A549 (cell line): Measurements from ENCODE around the gene SCNN1B. TPM values are rescaled to one million over a fixed set of nuclear protein-coding genes. Genes with fewer than 3 reads are reported as not detected.
"Not testable (repeated sequence)": the region's sequence is repeated elsewhere in the genome, so short reads cannot be mapped to it uniquely, and the experiment has no call there.

Source experiments
- ATAC-seq, 2 experiments: fragments of 200-7000 bp in 1 of 2; fragments of >200 bp in 1 of 2; cut with Nextera tagmentation in 1 of 2; cut with Tn5 transposase in 1 of 2; 3 replicates each; pipeline versions ENCODE4 v1.8.0 to v1.9.1; 2018 to 2020; ENCODE audit warnings: mild to moderate bottlenecking in 1 of 2, moderate library complexity in 1 of 2
- CTCF ChIA-PET: fragments of 300-600 bp; sonication (Branson Sonifier 250); formaldehyde crosslinking; extraction: SDS; loops from one replicate; lab custom pipeline; 2021; ENCODE audit warnings: antibody characterized with exemption, inconsistent platforms; lab: Yijun Ruan, JAX
- POLR2A ChIA-PET: fragments of 350-600 bp; formaldehyde crosslinking; extraction: SDS; loops from one replicate; lab custom pipeline; 2021; ENCODE audit warnings: antibody characterized with exemption, inconsistent platforms; lab: Yijun Ruan, JAX
- DNase-seq, 2 experiments: peaks; one replicate each; pipeline versions ENCODE4 v3.0.0 to v3.0.0-alpha.2; 2011 to 2016; ENCODE audit warnings: low read depth in 1 of 2, low spot score in 1 of 2
- FAIRE-seq: peaks from 2 replicates; lab custom pipeline; 2011; peaks lifted over from hg19 to GRCh38; lab: Jason Lieb, UNC
- H3K27ac ChIP-seq, 2 experiments: fragments of >200 bp; sonication (Bioruptor Twin); formaldehyde crosslinking; 3 replicates each; pipeline ENCODE4 v1.5.1; 2016 to 2017
- H3K4me1 ChIP-seq: fragments of >200 bp; sonication (Bioruptor Twin); formaldehyde crosslinking; 3 replicates; pipeline ENCODE4 v1.6.1; 2016
- H3K4me2 ChIP-seq: fragments of >200 bp; sonication (Bioruptor Twin); formaldehyde crosslinking; 3 replicates; pipeline ENCODE4 v1.6.1; 2016
- H3K4me3 ChIP-seq: fragments of >200 bp; sonication (Bioruptor Twin); formaldehyde crosslinking; 3 replicates; pipeline ENCODE4 v1.5.1; 2016
- H3K9me3 ChIP-seq: fragments of >200 bp; sonication (Bioruptor Twin); formaldehyde crosslinking; 3 replicates; pipeline ENCODE4 v1.6.1; 2016
- CHD2 ChIP-seq: fragments of 150-350 bp; IDR thresholded peaks from 2 replicates; pipeline ENCODE4 v1.6.1; 2014; ENCODE audit warnings: low read length; ENCODE audit not compliant: partially characterized antibody
- CHD4 ChIP-seq: fragments of 200-600 bp; sonication (generic); IDR thresholded peaks from 2 replicates; pipeline ENCODE4 v1.6.1; 2016; ENCODE audit warnings: antibody characterized with exemption, mild to moderate bottlenecking, borderline replicate concordance
- FOXS1 ChIP-seq: fragments of 250-450 bp; sonication (Bioruptor Pico); IDR thresholded peaks from 2 replicates; pipeline ENCODE4 v1.5.0; 2020; ENCODE audit warnings: mild to moderate bottlenecking, moderate library complexity
- HDAC2 ChIP-seq: fragments of 200-600 bp; sonication (generic); IDR thresholded peaks from 2 replicates; pipeline ENCODE4 v1.6.1; 2016
- HEYL ChIP-seq: fragments of 250-450 bp; sonication (Bioruptor Pico); IDR thresholded peaks from 2 replicates; pipeline ENCODE4 v1.8.0; 2021; ENCODE audit warnings: mild to moderate bottlenecking, moderate library complexity
- HMGXB4 ChIP-seq: fragments of 250-450 bp; sonication (Bioruptor Pico); IDR thresholded peaks from 2 replicates; pipeline ENCODE4 v1.5.0; 2021; ENCODE audit warnings: mild to moderate bottlenecking, moderate library complexity, borderline replicate concordance
- JUN ChIP-seq, 2 experiments: fragments of >200 bp; sonication (Bioruptor Twin); formaldehyde crosslinking; IDR thresholded peaks; 2 replicates in 1 of 2; 3 replicates in 1 of 2; pipeline ENCODE4 v1.6.1; 2016 to 2017
- MYC ChIP-seq: IDR thresholded peaks from 2 replicates; pipeline ENCODE4 v1.6.1; 2012; ENCODE audit warnings: mild to moderate bottlenecking, inconsistent platforms, low read length, improper control_type of control experiment, borderline replicate concordance
- NPAS2 ChIP-seq: fragments of 250-450 bp; sonication (Bioruptor Pico); IDR thresholded peaks from 2 replicates; pipeline ENCODE4 v1.8.0; 2022; ENCODE audit warnings: mild to moderate bottlenecking, moderate library complexity, borderline replicate concordance
- NR3C1 ChIP-seq: fragments of >200 bp; sonication (Bioruptor Twin); formaldehyde crosslinking; IDR thresholded peaks from 3 replicates; pipeline ENCODE4 v1.6.1; 2017
- PBX3 ChIP-seq: IDR thresholded peaks from 2 replicates; pipeline ENCODE4 v1.6.1; 2012
- POLR2A ChIP-seq: IDR thresholded peaks from 2 replicates; pipeline ENCODE4 v1.6.1; 2012; ENCODE audit warnings: mild to moderate bottlenecking, low read length
- RAD21 ChIP-seq, 2 experiments: fragments of >200 bp in 1 of 2; sonication (Bioruptor Twin) in 1 of 2; formaldehyde crosslinking in 1 of 2; IDR thresholded peaks in 1 of 2; conservative IDR thresholded peaks in 1 of 2; 2 replicates in 1 of 2; 3 replicates in 1 of 2; pipeline ENCODE4 v1.6.1; 2012 to 2018; ENCODE audit warnings: inconsistent platforms in 1 of 2
- RARB ChIP-seq: fragments of 250-450 bp; sonication (Bioruptor Pico); IDR thresholded peaks from 2 replicates; pipeline ENCODE4 v1.8.0; 2021; ENCODE audit warnings: mild to moderate bottlenecking, moderate library complexity
- REST ChIP-seq: fragments of 200-600 bp; sonication (generic); IDR thresholded peaks from 2 replicates; pipeline ENCODE4 v1.6.1; 2016; ENCODE audit warnings: antibody characterized with exemption, mild to moderate bottlenecking, moderate library complexity
- RFX5 ChIP-seq: fragments of 450-650 bp; IDR thresholded peaks from 2 replicates; pipeline ENCODE4 v1.7.1; 2014; ENCODE audit warnings: antibody characterized with exemption, mild to moderate bottlenecking, moderate library complexity
- RNF2 ChIP-seq: fragments of 200-600 bp; sonication (generic); IDR thresholded peaks from 2 replicates; pipeline ENCODE4 v1.6.1; 2016; ENCODE audit warnings: low read depth, mild to moderate bottlenecking, antibody characterized with exemption, moderate library complexity, borderline replicate concordance
- SREBF2 ChIP-seq: fragments of 450-650 bp; IDR thresholded peaks from 2 replicates; pipeline ENCODE4 v1.6.1; 2014; ENCODE audit warnings: mild to moderate bottlenecking, moderate library complexity
- TP53 ChIP-seq: fragments of 250-450 bp; sonication (Bioruptor Pico); IDR thresholded peaks from 2 replicates; pipeline ENCODE4 v1.5.0; 2021; ENCODE audit warnings: mild to moderate bottlenecking, moderate library complexity
- ZC3H11A ChIP-seq: fragments of 450-650 bp; IDR thresholded peaks from 2 replicates; pipeline ENCODE4 v1.6.1; 2014; ENCODE audit warnings: antibody characterized with exemption, mild to moderate bottlenecking
- ZFP36 ChIP-seq: fragments of 450-650 bp; IDR thresholded peaks from 2 replicates; pipeline ENCODE4 v1.6.1; 2014; ENCODE audit warnings: borderline replicate concordance; ENCODE audit not compliant: partially characterized antibody
- ZSCAN20 ChIP-seq: fragments of 250-450 bp; sonication (Bioruptor Pico); IDR thresholded peaks from 2 replicates; pipeline ENCODE4 v1.8.0; 2022; ENCODE audit warnings: mild to moderate bottlenecking, moderate library complexity
- WGBS: methylation state at CpG from one replicate; pipeline ENCODE4 v1.1.6; 2017; ENCODE audit errors: missing lambda C conversion rate; 5-methylcytosine and 5-hydroxymethylcytosine counted together
- polyA plus RNA-seq, 4 experiments: library from polyadenylated mRNA; depleted of rRNA in 3 of 4; stranded (reverse); fragments of >200 nt; fragmentation: RNase III in 1 of 4; extraction: RNeasy Plus Mini Kit Qiagen cat#74134 plus additional on column Dnase treatment in 1 of 4; gene quantifications; 2 replicates in 3 of 4; 3 replicates in 1 of 4; pipeline ENCODE4 v1.2.3, GENCODE V29; 2011 to 2017

SCNN1B gene
- polyA plus RNA-seq, 2 of the 4 experiments (the other 2 are of a cell fraction) = 0.25 TPM; not detected in 1

GRCh38 chr16:23389201-23389600 is 87.1 kb downstream of the SCNN1B start (continued):
- TF ChIP-seq HMGXB4 (CRISPR knock-in tag) (no peak), HEYL (no peak), JUN (IDR thresholded peaks at IDR 0.05) (no peak)
- TF ChIP-seq, all 56 proteins: peak for 0

- H3K4me3 ChIP-seq, FAIRE-seq, CTCF ChIA-PET, H3K9me3 ChIP-seq, DNase-seq, H3K27ac ChIP-seq, H3K4me2 ChIP-seq, H3K4me1 ChIP-seq, ATAC-seq, POLR2A ChIA-PET: not testable (repeated sequence)
- 94% methylated on average over 8 of the region's 8 CpGs for WGBS
Observed at GRCh38 chr16:23389936-23390335, 87.8 kb downstream of the SCNN1B start.

GRCh38 chr16:23391381-23392222 is 89.5 kb downstream of the SCNN1B start:
- WGBS = 87% methylated on average over 17 of the region's 17 CpGs
- ChIA-PET CTCF (interaction anchor here (0.8 to 4.7 kb wide), 5 partner anchors 11 to 106 kb away, joined by 3 to 23 read pairs (median 3); no protein-coding TSS in a partner anchor), POLR2A (interaction anchor here (0.9 kb wide), 1 partner anchor 166 kb away, joined by 3 read pairs; the partner anchor contains the start of genes EARS2 and UBFD1)
- no peak overlapping the region for H3K27ac ChIP-seq
- H3K9me3 ChIP-seq = no peaks in the 10 kb centered on the region
- H3K4me1 ChIP-seq = no peaks in the 10 kb centered on the region
- ATAC-seq (no peak), DNase-seq (no peak), FAIRE-seq (no peak)
- no peak overlapping the region for H3K4me2 ChIP-seq
- H3K4me3 ChIP-seq = no peak overlapping the region
- TF ChIP-seq CHD2 (no peak), RFX5 (no peak), RNF2 (no peak), ZFP36 (no peak), NR3C1 (no peak), RAD21 (conservative IDR thresholded peaks at IDR 0.05 in 1 of 2, IDR thresholded peaks at IDR 0.05 in 1 of 2) (no peak), ZSCAN20 (CRISPR knock-in tag) (no peak), HDAC2 (no peak), SREBF2 (no peak), HEYL (no peak), POLR2A (no peak), REST (no peak), PBX3 (no peak), NPAS2 (CRISPR knock-in tag) (no peak), MYC (no peak), FOXS1 (CRISPR knock-in tag) (no peak), ZC3H11A (no peak), TP53 (CRISPR knock-in tag) (no peak), RARB (CRISPR knock-in tag) (no peak), CHD4 (no peak)
